DMS79 (cell line): ENCODE data around the gene COBL.

ENCODE experiments used
- DNase-seq: peaks from one replicate; lab custom pipeline; 2025; lab: John Stamatoyannopoulos, UW

The COBL gene

DNA sequence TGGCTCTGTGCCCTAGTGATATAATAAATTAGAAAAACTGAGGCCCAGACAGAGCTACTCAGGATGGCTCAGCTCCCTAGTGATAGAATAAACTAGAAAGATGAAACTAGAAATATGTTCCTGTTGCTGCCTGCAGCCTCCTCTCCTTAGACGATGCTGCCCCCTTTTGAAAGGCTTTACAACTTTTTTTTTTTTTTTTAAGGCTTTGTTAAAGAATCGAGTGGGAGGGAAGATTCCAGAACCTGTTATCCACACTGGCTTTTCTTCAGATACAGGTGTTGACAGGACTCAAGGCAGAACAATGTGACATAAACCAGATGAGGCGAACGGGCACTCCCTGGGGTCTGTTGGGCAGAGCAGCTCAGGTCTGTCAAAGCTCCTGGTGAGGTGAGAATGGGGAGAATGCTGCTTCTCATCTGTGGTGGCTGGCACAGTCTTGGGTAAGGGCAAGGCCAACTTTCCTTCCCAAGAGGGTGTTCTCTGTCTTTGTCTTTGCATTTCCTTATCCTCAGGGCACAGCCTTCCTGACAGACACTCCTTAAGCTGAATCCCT, 175.1 kb downstream of the COBL start:
- DNase-seq, result no peak

DNA sequence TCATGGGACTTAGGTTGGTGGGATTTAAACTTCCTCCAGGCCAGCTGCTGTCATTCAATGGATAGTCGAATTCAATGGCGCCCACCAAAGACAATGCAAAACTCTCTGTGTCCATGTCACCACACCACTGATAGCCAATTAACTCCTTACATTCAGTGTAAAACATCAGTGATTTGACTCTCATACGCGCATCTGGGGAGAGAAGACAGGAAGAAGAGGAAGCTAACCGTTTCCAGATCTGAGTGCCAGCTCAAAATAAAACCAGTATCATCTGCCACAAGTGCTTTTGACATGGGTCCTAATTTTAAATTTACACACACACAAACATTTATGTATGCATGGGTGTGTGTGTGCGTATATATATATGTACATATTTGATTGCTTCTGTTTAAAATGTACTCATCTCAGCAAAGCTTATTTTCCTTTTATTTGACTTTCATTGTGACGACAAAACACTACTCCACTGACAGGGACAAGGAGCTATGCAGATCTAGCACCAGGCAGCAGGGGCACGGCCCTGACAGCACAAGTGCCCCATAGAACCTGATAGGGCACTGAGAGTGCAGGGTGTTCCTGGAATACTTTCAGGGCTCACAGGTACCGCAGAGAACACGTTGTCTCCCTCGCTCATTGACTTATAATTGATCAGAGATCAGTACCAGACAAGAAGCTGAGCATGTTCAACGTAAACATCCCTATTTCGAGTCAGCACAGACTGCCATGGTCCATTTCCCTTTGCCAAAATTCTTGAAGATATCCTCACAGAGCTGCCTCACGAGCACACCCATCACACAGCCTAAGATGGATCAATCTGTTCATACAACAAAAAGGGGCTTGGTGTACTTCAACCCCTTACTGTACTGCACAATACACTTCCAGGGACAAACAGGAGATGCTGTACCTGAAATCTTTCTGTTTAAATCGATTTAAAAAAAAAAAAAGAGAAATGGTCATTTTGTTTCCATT, 176.1 kb downstream of the COBL start:
- DNase-seq, result no peak

DNA sequence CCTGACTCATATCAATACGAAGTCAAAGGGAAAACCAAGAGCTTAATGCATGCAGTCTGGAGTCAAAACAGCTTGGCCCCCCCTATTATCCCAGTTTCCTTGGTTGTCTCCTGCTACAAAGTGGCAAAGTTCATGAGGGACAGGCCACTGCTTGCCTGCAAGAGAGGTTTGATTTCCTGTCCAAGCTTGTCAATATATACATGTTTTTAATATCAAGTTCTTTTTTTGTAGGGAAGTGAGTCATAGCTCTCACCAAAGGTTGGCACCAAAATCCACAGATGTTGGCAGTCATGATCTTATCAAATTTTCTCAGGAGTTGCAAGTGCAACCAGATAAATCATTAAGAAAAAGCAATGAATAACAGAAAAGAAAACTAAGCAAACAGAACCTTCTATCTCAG, 176.8 kb downstream of the COBL start:
- DNase-seq, result no peak

DNA sequence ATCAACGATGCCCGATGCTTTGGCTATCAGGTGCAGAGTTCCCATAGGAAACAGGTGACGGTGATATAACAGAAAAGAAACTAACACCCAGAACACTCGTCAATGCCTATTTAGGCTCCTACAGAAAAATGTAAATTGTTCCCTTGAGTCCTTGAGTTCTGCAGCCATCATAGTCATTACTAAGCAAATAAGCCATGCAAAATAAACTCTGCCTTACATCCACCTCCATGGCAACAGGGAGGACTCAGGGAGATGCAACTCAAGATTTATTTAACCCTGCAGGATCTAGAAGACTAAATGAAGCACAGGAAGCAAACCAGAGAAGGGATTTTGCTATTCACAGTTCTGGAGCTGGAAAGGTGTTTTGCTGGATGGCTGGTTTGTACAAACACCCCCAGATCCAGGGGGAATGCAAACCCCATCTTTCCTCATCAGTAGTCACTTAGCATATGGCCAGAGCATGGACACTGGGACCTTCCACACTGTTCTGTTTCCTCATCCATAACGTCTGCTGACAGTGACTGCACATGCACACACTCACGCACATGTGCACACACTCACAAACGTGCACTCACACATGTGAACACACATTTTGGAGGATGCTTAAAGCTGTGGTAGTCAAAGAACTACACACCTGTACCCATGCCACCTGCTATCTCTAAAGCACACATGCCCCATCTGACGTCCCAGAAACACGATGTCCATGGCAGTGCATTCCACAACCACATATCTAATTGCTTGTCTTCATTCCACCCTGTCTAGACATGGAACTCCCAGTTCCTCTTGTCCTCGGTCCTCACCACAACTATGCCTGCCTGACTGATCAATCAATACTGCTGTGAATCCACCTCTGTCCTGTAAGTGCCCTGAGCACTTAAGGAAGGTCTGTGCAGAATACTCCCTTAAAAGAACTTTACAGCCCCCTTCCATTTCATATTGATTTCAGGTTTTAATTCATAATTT, 178.2 kb downstream of the COBL start:
- peak; percentile 96 for DNase-seq

DNA sequence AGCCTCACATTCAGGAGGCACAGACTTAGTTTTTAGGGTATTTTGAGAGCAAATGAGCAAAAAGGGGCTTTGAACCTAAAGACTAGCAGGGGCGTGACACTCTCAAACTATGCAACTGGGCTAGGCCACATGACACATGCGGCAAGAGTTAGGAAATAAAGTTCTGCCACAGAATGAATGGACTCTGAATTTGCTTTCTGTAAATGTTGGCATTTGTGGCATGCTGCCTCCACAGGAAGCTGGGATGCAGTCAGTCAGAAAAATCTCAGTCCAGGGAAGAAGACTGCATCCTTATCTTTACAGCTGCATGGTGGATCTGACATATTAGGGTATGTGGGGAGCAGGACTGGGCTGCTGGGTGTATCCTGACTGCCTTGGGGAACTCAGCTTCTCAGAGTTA, 181.0 kb downstream of the COBL start:
- no peak for DNase-seq

DNA sequence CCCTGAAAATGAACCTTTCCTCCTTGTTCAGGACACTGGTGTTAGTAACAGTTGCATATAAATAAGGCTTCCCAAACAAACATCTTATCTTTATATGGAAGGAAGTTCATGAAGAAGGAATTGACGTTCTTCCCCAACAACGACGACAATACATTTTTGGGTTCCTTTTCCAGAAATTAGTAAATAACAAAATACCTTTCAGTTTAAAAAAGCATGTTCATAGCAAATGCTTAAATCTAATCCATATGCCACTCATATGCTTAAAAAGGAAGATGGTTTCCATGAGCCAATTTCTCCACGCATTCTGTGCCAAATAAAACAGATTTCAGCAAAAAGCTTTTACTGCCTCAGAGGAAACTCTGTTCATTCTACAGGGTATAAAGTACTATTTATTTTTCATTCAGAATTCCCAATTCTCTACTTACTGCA, 182.6 kb downstream of the COBL start:
- no peak for DNase-seq

DNA sequence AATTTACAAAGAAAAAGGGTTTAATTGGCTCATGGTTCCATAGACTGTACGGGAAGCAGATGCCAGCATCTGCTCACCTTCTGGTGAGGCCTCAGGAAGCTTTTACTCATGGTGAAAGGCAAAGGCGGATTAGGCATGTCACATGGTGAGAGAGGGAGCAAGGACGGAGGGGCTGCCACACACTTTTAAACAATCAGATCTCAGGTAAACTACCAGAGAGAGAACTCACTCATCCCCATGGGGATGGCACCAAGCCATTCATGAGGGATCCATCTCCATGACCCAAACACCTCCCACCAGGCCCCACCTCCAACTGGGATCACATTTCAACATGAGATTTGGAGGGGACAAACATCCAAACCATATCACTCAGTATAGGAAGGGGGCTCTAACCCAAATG, 183.9 kb downstream of the COBL start:
- DNase-seq, result no peak

DNA sequence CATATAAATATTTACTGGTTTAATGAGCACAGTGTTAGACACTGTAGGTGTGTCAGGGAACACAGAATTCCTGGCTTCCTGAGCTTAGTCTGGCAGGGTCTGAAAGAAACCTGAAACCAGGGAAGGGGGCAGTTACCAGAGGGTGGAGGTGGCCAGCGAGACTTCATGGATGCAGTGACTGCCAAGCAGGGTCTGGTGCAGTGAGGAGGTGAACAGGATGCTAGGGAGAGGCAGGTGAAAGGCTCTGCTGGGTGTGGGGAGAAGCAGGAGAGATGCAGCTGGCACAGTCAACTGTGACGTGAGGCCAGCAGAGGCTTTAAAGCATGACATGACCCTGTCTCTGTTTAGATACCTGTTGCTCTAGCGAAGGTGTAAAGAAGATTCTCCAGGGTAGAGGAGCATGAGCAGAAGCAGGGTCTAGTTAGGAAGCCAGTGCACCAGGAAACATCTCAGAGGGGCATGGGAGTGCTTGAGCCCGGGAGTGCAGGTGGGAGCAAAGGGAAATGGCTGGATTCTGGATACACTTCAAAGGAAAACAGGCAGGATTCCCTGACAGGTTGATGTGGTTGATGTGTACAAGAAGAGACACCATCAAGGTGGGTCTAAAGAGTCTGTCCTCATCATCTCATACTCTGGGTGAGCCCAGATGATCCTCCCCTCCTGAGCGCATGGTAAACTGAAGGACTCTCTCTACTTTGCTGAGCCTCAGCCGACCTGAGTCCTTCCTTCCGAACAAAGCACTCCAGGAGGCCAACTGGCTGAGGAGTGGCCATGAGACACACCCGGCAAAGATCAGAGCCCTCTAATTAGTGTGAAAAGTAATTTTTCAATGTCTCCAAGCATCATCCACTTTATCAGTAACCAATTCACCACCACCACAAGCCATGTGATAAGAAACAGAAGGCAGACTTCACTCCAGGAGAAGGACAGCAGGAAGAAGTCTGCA, 186.8 kb downstream of the COBL start:
- no peak for DNase-seq

DNA sequence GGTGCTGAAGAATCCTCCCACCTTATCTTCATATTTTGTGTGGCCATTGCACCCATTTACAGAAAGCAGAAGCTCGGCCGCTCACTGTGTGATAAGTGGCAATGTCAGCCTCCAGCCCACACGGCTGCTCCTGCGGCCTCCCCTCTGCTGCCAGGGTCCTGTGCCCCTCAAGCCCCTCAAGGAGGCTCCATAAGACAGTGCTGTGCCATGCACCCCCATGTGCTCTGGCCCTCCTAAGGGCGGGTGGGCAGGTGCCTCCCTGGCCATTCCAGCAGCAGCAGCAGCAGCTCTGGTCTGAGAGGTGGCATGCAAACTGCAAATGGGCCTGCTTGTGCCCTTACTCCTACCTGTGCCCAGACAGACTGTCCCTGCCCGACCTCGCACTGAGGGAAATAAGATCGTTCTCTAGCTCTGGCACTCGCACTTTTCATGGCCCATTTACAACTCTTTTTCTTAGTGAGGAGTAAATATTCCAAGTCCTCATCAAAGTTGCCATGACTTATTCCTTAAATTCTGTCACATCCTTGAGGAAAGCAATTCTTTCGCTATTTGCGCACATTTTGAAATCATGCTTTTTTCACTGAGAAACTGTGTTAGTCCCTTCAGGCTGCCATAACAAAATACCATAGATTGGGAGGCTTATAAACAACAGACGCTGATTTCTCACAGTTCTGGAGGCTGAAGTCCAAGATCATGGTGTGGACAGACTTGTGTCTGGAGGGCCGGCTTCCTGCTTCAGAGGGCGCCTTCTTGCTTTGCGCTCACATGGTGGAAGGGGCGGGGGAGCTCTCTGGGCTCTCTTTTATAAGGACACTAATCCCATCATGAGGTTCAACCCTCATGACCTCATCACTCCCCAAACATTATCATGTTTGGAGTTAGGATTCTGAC, 187.8 kb downstream of the COBL start:
- DNase-seq, result no peak

DNA sequence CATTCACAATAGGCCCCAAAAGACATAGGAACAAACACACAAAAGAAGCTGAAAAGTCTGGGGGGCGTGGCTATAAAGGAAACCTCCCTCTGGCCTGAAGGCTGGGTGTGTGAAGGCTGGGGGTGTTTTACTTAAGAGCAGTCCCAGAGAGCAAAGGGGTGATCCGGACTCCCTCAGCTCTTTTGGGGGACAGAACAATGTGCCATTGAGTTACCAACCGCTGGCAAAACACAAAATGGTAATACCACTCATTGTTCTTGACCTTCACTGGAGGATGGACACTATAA, 189.0 kb downstream of the COBL start:
- DNase-seq, result no peak

DNA sequence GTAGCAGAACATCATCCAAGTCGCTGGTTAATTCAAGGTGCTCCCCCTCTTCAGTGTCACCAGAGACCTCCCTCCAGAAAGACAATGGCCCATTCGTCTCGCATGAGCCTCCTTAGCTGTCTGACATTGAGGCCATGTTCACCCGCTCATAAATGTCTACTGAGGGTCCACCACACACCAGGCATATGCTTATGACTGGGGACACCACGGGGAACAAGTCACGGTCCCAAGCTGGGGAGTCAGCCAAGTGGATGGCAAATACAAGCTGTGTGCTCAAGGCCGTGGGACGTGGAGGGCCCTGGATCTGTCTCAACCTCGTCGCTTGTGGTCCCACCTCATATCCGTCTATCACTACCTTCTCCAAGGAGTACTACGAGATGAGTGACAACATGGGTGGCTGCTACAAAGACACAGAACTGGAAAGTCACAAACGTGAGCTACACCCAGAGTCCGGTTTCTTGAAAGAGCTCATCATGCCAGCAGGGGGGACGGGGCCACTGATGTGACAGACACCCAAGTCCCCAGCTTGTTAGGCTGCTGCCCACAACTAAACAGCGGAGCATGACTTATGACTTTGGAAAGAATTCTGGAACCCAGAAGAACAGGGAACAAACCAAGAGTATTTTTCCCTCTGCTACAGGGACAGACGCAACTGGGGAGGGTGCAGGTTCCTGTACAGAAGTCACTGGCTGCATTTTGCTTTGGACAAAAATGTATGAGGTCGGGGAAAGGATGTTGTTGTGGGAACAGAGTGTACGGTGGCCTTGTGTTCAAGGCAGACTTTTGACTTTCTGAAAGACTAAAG, 189.6 kb downstream of the COBL start:
- DNase-seq, result no peak

DNA sequence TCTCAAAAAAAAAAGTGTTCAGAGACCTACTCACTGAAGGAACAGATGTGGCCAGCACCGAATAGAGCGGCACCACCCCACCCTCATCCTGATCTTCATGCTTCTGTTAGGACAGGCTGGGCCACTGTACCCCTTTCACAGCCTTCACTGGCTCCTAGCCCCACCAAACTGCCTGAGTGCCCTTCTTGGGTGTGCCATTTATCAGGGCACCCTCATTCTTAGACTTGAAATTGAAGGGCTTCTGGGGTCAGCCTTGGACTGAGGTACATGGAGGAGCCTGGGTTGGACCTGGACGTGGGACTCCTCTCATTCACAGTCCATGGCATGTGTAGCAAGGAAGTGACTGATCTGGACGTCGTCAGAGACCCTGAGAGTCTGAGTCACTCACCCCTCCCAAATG, 190.3 kb downstream of the COBL start:
- no peak for DNase-seq

DNA sequence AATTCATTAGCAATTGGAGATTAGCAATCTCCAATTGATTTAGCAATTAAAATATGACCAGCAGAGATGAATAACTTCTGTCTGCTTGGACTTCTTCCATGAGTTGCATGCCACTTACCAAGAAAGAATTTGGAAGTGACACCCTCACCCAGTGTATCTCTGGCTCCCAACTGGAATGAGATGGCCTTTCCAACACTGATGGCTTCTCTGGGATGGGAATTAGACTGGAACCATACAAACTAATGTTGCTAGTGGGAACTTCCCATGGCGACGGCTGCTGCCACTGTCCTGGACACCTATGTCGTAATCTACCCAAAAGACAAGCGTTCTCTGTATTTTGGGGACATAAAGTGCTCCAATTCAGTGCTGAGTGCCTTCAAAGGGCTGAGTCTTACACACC, 192.3 kb downstream of the COBL start:
- DNase-seq, result no peak

DNA sequence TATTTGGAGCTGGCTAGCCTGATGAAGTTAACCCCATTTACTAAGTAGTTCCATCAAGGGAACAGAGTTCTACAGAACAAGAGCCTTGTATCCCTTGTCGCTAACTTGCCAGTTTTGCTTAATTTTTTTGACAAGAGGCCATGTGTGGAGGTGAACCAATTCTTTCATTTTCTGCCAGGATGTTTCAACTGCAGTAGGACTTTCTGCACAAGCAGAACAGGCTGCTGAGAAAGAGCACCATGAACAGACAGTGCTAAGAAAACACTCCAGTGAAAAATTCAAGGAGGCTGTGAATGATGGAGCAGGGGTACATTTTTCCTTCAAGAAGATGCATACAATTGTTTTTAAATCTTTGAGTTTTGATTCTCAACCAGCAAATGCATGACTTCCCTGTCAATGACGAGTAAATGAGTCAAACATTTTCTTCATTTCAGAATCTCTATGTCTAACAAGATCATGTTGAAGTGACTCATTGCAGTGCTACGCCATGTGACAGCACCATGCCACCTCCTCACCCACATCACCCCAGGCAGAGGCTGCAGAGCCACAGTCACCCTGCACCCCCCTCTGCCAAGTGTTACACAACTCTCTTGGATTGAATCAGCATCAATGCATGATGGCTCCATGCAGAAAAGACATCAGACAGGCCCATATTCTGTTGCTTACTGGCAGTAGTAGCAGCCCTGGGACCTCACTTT, 193.1 kb downstream of the COBL start:
- DNase-seq, result no peak

DNA sequence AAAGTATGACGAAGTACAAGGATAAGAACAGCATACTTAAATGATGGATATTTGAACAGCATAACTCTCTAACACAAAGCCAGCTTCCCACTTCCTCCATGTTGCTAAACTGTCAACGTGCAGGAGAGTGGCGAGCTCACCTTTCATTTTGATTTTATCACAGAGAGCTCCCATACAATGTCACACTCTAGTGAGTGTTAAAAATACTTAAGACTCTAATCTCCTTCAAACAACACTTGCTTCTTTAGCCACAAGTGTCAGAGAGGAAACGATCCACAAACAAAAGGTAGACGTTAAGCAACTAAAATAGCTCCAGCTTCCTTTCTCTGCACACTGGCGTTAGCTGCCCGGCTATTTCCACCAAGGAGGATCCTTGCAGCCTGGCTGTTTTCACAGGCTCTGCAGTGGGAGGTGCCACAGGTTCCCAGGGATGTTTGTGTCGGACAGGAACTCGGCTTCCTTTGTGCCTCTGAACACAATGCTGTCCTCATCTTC, 194.6 kb downstream of the COBL start:
- peak; percentile 49 for DNase-seq

DNA sequence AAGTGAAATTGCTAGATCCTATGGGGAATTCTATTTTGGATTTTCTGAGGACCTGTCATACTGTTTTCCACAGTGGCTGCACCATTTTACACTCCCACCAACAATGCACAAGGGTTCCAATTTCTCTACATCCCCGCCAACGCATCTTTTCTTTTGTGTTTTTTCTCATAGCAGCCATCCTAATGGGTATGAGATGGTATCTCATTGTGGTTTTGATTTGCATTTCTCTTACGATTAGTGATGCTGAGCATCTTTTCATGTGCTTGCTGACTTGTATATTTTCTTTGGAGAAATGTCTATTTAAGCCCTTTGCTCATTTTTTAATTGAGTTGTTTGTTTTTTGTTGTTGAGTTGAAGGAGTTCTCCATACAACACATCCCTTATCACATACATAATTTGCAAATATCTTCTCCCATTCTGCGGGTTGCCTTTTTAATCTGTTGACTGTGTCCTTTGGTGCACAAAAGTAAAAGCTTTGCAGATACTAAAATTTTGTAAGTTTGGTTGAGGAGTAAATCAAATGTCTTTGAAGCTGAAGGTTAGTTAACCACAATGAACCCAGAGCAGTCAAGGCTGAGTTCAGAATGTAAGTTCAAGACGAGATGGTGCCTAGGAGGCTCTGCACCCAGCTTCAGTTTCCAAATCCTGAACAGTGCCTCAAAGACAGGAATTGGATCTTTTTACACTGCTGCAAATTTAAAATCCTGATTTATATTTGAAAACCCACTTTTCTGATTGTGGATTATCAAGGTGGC, 195.4 kb downstream of the COBL start:
- DNase-seq, result no peak

DNA sequence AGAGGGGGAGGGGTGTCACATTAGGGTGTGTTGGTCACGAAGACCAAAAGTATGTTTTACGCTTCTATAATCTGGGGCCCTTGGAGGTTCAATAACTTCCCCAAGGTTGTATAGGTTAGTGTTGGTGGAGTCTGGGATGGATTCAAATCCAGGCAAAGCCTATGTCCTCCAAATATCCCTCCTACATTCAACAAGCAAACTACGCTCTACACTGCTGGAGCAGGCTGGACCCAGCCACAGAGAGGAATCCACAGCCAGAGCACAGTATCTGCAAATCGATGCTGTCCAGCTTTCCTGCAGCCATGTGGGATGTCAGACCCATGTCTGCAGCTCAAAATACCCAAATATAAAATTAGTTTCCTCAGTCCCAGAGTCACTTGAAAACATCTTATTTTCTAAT, 198.0 kb downstream of the COBL start:
- no peak for DNase-seq

DNA sequence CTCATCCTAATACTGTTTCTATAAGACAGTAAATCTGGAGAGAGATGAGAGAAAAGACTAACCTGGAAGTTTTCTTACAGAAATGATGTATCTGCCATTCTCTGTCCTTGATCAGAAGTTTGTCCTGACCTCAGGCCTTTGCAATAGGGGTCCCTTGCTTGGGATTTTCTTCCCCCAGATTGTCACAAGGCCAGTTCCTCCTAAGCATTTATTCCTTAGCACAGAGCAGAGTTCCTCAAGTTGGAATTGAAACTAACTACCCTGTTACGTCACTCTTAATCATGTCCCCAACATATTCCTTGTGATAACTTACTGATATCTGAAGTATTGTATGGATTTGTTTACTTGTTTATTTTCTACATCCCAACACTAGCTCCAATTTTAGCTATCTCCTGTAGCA, 202.1 kb downstream of the COBL start:
- no peak for DNase-seq
